IPS-20b (cell line): ENCODE measurements around the gene C1R.
A peak's percentile ranks its signal among the peaks of the same experiment; 100 is the strongest.

Experiments used
- H3K27ac ChIP-seq: one replicate; pipeline ENCODE4 v1.5.1; 2013; ENCODE audit warnings: low read length
- H3K27me3 ChIP-seq: 2 replicates; pipeline ENCODE4 v1.6.1; 2013; ENCODE audit warnings: mild to moderate bottlenecking, low read length, inconsistent platforms; ENCODE audit not compliant: insufficient read depth
- H3K36me3 ChIP-seq: 2 replicates; pipeline ENCODE4 v1.6.1; 2013; ENCODE audit warnings: low read depth, mild to moderate bottlenecking, inconsistent platforms, low read length, moderate library complexity; ENCODE audit not compliant: insufficient read depth
- H3K4me1 ChIP-seq: 2 replicates; pipeline ENCODE4 v1.6.1; 2013; ENCODE audit warnings: mild to moderate bottlenecking, control low read depth, inconsistent platforms, low read length, moderate library complexity; ENCODE audit not compliant: insufficient read depth
- H3K4me3 ChIP-seq: 2 replicates; pipeline ENCODE4 v1.5.1; 2013; ENCODE audit warnings: mild to moderate bottlenecking, low read length, inconsistent platforms
- H3K9ac ChIP-seq: 2 replicates; pipeline ENCODE4 v1.6.1; 2013; ENCODE audit warnings: low read depth, mild to moderate bottlenecking, inconsistent platforms, low read length, moderate library complexity
- H3K9me3 ChIP-seq: 2 replicates; pipeline ENCODE4 v1.6.1; 2013; ENCODE audit warnings: mild to moderate bottlenecking, low read depth, low read length, inconsistent platforms; ENCODE audit not compliant: insufficient read depth

C1R gene

GRCh38 chr12:7092229-7092985, at the start of gene C1R:
C1R (minus strand) TSS chr12:7092445; CDS start chr12:7092388, 57 bp downstream.
- Histone ChIP-seq H3K27me3 (0 out of 2 replicates have a peak, but pooled peaks cover 4% of the 10 kb centered on the region), H3K4me1 (peaks cover 17% of the 10 kb centered on the region; the same call in 1 of the 2 replicates), H3K4me3 (peak within 1 kb of the TSS; percentile 49), H3K27ac (no peak within 1 kb of the TSS), H3K36me3 (no peaks in the 10 kb centered on the region), H3K9me3 (no peaks in the 10 kb centered on the region), H3K9ac (no peak within 1 kb of the TSS)

- H3K27me3 ChIP-seq, result no peaks in the 10 kb centered on the region
- no peak overlapping the region for H3K27ac ChIP-seq
- H3K4me3 ChIP-seq, result no peak overlapping the region
- H3K9ac ChIP-seq, result no peak overlapping the region
- H3K4me1 ChIP-seq, result no peaks in the 10 kb centered on the region
- H3K9me3 ChIP-seq, result no peaks in the 10 kb centered on the region
- H3K36me3 ChIP-seq, result peaks cover 37% of the 10 kb centered on the region
Measured at GRCh38 chr12:7141351-7142005, 49.2 kb upstream of the C1R start.

GRCh38 chr12:7139200-7139599, 47.0 kb upstream of the C1R start:
- Histone ChIP-seq H3K27ac (no peak overlapping the region), H3K4me1 (no peaks in the 10 kb centered on the region), H3K4me3 (no peak overlapping the region)

GRCh38 chr12:7137908-7138307, 45.7 kb upstream of the C1R start:
- no peak overlapping the region for H3K4me3 ChIP-seq
- H3K9ac ChIP-seq, result no peak overlapping the region
- H3K27me3 ChIP-seq, result no peaks in the 10 kb centered on the region
- H3K27ac ChIP-seq, result no peak overlapping the region
- H3K9me3 ChIP-seq, result no peaks in the 10 kb centered on the region
- H3K36me3 ChIP-seq, result peaks cover 46% of the 10 kb centered on the region
- H3K4me1 ChIP-seq, result no peaks in the 10 kb centered on the region

More at GRCh38 chr12:7139200-7139599, 47.0 kb upstream of the C1R start:
- H3K27me3 ChIP-seq, result no peaks in the 10 kb centered on the region
- H3K9me3 ChIP-seq, result no peaks in the 10 kb centered on the region
- H3K9ac ChIP-seq, result no peak overlapping the region
- H3K36me3 ChIP-seq, result peaks cover 48% of the 10 kb centered on the region

GRCh38 chr12:7136676-7137075, 44.4 kb upstream of the C1R start:
- H3K36me3 ChIP-seq, result peaks cover 44% of the 10 kb centered on the region
- no peaks in the 10 kb centered on the region for H3K9me3 ChIP-seq
- peaks cover 2% of the 10 kb centered on the region for H3K27me3 ChIP-seq
- no peak overlapping the region for H3K9ac ChIP-seq
- H3K4me3 ChIP-seq, result no peak overlapping the region
- H3K4me1 ChIP-seq, result no peaks in the 10 kb centered on the region
- no peak overlapping the region for H3K27ac ChIP-seq

DNA sequence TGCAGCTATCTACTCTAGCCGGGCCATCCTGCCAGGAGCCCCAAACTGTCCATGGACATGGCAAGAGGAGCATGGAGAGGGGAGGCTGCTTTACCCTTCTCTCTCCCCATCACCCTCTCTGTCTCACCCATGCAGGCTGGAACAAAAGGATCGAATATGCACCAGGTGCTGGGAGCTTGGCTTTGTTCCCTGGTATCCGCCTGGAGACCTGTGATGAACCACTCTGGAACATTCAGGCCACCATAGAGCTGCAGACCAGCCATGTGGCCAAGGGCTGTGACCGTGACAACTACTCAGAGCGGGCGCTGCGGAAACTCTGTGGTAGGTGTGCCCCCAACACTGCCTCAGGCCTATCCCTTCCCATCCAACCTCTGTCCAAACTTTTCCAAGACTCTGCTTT, 43.8 kb upstream of the C1R start:
- Histone ChIP-seq H3K4me1 (no peaks in the 10 kb centered on the region), H3K27me3 (peaks cover 8% of the 10 kb centered on the region), H3K36me3 (peaks cover 39% of the 10 kb centered on the region), H3K9me3 (no peaks in the 10 kb centered on the region), H3K9ac (no peak overlapping the region), H3K27ac (no peak overlapping the region), H3K4me3 (no peak overlapping the region)

GRCh38 chr12:7134396-7135166, 42.3 kb upstream of the C1R start:
- Histone ChIP-seq H3K4me1 (no peaks in the 10 kb centered on the region), H3K36me3 (peaks cover 39% of the 10 kb centered on the region), H3K27ac (no peak overlapping the region), H3K9ac (no peak overlapping the region), H3K27me3 (peaks cover 14% of the 10 kb centered on the region), H3K9me3 (no peaks in the 10 kb centered on the region), H3K4me3 (no peak overlapping the region)

DNA sequence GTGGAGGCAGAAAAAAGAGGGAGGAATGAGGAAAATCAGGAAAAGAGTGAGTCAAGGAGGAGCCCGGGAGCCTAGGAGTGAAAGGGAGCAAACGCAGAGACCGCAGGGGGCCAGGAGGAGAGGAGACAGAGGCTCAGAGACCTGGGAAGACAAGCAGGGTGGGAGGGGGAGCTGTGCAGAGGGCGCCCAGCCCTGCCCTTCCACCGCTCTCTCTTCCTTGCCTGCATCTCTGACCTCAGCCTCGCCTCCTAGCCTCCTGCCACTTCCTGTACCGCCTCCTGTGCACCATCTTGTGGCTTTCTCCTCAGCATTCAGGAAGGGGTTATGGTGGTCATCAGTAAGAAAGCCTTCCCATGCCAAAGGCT, 39.2 kb upstream of the C1R start:
- Histone ChIP-seq H3K9me3 (no peaks in the 10 kb centered on the region), H3K27ac (no peak overlapping the region), H3K4me1 (peaks cover 12% of the 10 kb centered on the region), H3K9ac (peak overlapping the region; percentile 75; the same call in 1 of the 2 replicates), H3K27me3 (peaks cover 33% of the 10 kb centered on the region), H3K36me3 (peaks cover 21% of the 10 kb centered on the region), H3K4me3 (peak overlapping the region; percentile 87)

DNA sequence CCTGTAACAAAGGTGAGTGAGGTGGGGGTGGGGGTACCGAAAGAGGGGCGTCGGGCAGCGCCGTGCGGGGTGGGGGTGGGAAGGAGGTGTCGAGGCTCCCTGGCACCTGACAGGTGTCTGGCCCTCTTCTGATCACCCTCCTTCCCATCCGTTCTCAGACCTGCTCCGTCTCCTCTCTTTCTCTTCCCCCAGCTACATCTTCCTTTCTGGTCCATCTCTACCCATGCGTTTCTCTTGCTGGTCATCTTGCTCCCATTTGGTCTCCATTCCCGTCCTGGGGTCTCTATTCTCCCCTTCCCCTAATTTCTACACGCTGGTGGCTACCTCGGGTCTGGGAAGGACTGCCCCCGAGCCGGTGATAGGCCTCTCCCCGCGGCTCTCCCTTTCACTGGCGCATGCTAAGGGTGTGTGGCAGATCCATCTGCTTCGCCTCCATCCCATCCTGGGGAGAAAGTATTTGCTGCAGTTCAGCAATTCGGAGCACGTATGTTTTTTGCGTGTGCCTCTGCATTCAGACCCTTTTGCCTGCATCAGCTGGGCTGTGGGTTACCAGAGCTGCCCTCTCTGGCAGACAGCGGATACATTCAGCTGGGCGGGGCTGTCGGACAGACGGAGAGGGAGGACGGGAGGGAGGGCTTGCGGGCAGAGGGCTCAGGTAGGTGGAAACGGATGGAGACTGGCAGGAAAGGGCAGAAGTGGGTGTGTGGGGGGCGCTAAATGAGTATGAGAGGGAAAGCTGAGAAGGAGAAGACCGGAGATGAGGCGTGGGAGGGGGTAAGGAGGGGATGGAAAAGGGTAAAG, 38.7 kb upstream of the C1R start:
- H3K4me3 ChIP-seq, result peak overlapping the region; percentile 87
- peaks cover 15% of the 10 kb centered on the region for H3K36me3 ChIP-seq
- H3K27me3 ChIP-seq, result peaks cover 33% of the 10 kb centered on the region
- H3K27ac ChIP-seq, result no peak overlapping the region
- peak overlapping the region; percentile 75; the same call in 1 of the 2 replicates for H3K9ac ChIP-seq
- H3K9me3 ChIP-seq, result no peaks in the 10 kb centered on the region
- peaks cover 12% of the 10 kb centered on the region for H3K4me1 ChIP-seq

DNA sequence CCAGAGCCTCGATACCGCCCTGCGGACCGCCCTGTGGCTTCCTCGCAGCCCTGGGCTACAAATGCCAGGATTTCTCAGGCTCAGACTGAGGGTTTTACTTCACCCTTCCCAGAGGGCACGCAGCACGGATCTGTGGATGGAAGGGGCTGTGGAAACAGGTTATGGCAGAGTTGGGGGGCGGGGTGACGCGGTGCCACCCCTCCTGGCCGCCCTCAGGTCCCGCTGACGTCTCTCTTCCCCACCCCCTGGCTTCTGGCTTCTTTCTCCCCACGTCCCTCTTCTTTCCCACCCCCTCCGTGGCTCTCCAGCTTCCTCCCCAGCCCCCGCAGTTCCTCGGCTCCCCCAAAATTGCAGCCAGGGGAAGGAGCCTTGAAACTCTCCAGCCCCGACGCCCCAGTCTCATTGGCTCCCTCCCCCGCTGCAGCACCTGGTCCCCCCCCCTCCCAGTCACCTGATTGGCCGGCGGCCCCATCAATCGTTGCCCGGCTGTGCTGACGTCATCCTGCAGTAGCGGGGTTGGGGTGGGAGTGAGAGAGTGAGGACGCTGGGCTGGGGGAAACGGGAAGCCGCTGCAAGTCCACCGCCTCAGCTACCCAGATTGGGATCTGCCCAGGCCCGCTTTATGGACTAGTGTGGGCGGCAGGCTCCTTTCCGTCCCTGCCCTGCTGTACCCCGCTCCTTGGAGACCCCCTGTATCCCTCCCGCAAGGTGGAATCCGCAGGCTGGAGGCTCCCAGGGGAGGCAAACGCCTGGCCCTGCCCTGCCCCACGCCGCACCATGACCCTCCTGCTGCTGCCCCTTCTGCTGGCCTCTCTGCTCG, 37.8 kb upstream of the C1R start, which contains the start of gene CLSTN3:
CLSTN3 (plus strand) TSS at position 500 of the 820 bp plus-strand sequence; CDS start at position 778, 278 bp downstream.
- Histone ChIP-seq H3K4me1 (peaks cover 12% of the 10 kb centered on the region), H3K9me3 (no peaks in the 10 kb centered on the region), H3K27me3 (peaks cover 33% of the 10 kb centered on the region), H3K27ac (peak within 1 kb of the TSS; percentile 58), H3K9ac (peak within 1 kb of the TSS; percentile 83; the same call in 1 of the 2 replicates), H3K36me3 (peaks cover 7% of the 10 kb centered on the region), H3K4me3 (peak within 1 kb of the TSS; percentile 87)
